A673 (cell line): ENCODE results near the gene KRTAP10-2.

Experiments used
- EZH2 ChIP-seq: fragments of 200-600 bp; sonication (generic); IDR thresholded peaks from 2 replicates; pipeline ENCODE4 v1.6.1; 2017; ENCODE audit warnings: borderline replicate concordance, low read depth, mild to moderate bottlenecking, mixed read lengths, antibody characterized with exemption, low read length; ENCODE audit not compliant: poor library complexity, severe bottlenecking
- TF ChIP-seq, protein P1 (sequence below): fragments of 300-800, 200-600 bp; sonication (generic); conservative IDR thresholded peaks from 2 replicates; pipeline ENCODE4 v1.5.1; 2017; ENCODE audit warnings: low read depth, mild to moderate bottlenecking, antibody characterized with exemption, low read length, moderate library complexity, mixed read lengths

DNA sequence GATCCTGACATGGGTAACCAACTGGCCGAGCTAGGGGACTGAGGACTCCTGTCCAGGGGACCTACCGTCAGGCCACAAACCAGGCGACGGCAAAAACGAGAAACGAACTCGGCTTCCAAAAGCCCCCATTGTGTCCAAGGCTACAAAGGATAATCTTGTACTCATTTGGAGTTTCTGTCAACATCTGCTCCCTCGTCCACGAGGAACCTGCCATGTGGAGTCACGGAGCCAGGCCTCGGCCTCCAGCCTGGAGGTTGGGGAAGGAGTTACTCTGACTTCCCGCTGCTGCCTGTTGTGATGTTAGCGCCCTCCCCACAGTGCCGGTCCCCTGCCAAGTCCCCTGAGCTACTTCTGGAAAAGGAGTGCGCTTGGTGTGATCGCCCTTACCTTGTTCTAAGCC, 18.6 kb downstream of the KRTAP10-2 start:
- TF ChIP-seq, protein P1, sequence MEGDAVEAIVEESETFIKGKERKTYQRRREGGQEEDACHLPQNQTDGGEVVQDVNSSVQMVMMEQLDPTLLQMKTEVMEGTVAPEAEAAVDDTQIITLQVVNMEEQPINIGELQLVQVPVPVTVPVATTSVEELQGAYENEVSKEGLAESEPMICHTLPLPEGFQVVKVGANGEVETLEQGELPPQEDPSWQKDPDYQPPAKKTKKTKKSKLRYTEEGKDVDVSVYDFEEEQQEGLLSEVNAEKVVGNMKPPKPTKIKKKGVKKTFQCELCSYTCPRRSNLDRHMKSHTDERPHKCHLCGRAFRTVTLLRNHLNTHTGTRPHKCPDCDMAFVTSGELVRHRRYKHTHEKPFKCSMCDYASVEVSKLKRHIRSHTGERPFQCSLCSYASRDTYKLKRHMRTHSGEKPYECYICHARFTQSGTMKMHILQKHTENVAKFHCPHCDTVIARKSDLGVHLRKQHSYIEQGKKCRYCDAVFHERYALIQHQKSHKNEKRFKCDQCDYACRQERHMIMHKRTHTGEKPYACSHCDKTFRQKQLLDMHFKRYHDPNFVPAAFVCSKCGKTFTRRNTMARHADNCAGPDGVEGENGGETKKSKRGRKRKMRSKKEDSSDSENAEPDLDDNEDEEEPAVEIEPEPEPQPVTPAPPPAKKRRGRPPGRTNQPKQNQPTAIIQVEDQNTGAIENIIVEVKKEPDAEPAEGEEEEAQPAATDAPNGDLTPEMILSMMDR: no peak
- TF ChIP-seq EZH2: no peak
